HG02852 (cell line): ENCODE results near the gene FIGNL2.

Experiments used
- ATAC-seq: cut with Tn5 transposase; IDR thresholded peaks from one replicate; pipeline ENCODE4 v1.9.1; 2021; ENCODE audit warnings: mild to moderate bottlenecking, moderate library complexity; ENCODE audit not compliant: unreplicated experiment

The FIGNL2 gene

DNA sequence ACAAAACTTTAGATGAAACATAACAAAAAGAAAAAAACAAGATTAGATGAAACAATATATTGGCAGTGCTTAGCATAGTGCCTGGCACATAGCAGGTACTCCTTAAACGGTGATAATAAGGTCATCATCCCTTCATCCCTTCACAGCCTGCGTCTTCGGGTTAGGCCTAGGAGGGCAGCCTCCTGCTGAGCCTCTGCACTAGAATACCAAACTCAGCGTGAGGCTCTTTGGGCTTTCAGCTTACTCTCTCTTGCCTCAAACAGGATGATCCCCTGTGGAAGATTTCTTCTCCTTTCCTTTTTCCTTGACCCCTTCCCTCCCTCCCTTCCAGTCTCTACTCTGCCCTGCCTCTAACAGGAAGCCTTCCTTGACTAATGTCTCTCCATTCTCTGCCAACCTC, 14.4 kb upstream of the FIGNL2 start:
- ATAC-seq, result no peak

DNA sequence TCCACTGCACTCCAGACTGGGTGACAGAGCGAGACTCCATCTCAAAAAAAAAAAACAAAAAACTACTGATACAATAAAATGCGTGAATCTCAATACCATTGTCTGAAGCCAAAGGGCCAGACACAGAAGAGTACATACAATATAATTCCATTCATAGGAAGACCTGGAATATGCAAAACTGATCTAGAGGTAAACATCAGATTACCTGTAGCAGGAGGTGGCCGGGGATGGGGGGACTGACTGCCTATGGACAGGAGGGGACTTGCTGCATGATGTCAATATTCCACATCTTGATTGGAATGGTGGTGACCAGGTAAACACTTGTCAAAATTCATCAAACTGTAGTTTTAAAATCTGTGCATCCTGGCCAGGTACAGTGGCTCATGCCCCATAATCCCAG, 12.5 kb upstream of the FIGNL2 start:
- ATAC-seq, result no peak

DNA sequence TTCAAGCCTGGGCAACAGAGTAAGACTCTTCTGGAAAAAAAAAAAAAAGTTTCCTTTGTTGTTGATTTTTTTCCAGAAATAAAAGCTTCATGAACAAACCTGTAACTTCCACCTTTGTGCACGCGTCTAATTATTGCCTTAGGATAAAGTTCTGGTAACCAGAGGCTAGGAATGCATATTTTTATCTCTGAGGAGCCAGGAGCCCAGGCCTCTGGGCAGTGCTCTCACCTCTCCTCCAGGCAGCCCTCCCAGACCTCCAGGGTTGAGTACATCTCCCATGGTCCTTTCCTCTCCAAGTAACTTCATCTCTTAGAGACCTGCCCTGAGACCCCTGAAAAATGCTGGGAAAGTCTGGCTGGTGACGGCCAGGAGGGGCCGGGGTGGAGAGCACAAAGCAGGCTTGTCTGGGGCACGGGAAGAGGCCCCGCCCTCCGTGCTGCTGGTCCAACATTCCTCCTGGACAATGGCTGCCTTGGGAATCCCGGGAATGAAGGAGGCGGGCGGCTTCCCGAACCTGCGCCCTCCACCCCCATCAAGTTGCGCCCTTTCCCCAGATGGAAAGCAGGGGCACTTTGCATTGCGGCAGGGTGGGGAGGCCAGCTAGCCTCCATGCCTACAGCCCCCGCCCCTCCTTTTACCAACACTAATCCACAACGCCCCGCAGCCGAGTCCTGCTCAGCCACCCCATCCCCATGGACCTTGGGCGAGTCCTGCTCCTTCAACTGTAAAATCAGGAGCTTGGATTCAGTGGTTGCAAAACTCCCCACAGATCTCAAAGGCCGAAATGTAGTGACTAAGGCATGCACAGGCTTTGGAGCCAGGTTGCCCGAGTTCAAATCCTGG, 7.3 kb upstream of the FIGNL2 start:
- ATAC-seq, result no peak

DNA sequence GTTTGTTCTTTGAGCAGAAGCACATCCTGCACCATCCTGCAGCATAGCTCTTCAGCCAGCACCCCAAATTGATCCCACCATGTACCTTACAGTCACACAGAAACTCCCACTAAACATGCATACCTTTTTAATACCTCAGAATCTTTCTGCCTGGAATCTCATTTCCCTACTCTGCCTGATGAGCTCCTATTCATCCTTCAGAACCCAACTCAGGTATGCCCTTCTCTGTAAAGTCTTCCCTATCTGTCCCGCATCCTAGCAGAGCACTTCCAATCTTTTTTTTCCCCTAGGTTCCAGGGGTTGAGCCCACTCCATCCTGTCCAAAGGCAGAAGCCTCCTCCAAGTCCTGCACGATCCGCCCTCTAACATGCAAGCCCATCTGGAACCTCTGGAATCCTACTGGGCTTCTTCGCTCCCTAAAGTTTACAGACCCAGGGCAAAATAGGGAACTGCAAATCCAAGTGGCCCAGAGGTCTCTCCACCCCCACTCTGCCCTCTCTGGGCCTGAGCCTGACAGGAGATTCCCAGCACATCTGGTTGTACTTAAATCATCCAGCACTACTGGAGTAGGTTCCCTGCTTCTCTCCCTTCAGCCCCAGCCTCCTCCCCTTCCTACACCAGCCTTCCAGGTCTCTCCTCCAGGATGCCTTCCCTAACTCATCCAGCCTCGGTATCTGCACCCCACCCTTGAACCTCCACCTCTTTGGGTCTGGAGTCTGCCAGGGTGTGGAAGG, 4.1 kb upstream of the FIGNL2 start:
- ATAC-seq, result no peak

DNA sequence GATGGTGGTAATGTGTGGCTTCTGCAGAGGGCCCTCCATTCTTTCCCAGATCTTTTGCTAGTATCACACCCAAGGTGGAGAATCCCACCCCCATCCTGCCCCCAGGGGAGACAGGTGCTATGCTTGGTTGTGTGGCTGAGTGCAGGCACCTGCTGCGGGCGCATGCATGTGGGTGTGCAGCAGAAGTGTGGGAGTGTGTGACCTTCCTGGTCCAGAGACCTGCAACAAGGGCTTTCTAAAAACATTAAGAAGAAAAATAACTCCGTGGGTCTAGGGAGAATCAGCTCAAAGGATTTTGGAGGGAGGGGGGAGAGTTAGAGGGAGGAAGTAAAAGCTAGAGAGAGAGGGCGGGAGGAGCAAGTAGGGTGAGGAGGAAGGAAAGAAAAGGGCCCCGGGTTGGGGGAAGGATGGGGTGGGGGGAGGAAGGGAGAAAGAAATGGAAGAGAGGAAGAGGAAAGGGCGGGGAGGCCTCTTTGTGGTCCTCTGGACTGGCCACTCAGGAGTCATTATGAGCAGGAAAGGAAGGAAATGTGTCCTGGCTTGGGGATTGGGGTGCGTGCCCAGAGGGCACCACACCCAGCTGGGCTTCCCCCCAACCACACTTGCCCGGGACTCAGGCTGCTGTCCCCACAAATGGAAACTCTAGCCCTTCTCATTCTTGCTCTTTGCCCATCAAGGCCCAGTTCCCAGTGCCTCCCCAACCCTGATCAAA, 3.1 kb upstream of the FIGNL2 start:
- no peak for ATAC-seq

DNA sequence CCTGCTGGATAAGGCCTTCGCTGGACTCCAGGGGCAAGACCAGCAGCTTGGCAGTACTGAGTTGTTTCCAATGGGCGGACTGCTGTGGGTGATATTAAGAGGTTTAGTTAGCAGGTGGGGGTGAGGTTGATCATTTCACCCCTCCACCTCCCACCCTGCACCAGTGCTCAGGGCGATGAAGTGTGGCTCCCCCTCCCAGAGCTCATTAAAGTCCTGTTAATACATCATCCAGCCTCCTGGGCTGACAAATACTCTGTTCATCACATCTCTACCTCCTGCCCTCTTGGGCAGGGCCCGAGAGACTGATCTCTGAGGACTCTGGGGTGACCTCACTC, 2.4 kb upstream of the FIGNL2 start:
- ATAC-seq, result no peak

DNA sequence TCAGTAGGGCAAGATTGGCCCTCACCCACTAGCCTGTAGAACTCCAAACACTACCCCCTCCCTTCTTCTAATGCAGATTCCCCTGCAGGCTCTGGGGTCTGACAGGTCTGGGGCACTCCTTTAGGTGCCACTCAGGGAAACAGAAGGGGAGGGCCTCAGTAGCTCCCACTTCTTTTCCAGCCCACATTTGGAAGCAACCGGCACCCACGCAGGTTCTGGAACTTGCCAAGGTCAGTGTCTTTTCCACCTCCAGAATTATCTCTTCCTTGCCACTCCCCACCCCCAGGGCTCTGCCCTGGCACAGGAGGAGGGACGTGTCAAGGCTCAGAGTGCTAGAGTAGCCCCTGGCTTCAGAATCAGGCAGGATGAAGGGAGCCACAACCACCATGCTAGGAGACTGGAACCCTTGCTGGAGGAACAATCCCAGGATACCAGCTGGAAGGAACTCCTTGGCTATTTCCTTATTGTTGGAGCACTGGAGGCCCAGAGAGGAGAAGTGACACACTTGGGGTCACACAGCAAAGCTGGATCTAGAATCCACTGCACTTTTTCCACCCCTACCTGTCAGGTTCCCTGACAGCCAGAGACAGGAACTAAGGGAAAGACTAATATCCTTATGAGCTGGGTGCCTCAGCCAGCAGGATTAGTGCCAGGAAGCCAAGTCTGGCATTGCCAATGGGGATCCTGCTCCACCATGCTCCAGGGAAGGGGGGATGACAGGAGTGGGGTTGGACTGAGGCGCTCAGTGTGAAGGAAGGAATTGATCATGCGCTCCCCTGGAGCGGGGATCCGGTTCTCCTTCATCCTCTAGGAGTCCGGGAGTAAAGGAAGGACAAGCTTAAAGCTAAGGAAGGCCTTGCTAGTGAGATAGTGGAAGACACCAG, 1.8 kb upstream of the FIGNL2 start:
- no peak for ATAC-seq

DNA sequence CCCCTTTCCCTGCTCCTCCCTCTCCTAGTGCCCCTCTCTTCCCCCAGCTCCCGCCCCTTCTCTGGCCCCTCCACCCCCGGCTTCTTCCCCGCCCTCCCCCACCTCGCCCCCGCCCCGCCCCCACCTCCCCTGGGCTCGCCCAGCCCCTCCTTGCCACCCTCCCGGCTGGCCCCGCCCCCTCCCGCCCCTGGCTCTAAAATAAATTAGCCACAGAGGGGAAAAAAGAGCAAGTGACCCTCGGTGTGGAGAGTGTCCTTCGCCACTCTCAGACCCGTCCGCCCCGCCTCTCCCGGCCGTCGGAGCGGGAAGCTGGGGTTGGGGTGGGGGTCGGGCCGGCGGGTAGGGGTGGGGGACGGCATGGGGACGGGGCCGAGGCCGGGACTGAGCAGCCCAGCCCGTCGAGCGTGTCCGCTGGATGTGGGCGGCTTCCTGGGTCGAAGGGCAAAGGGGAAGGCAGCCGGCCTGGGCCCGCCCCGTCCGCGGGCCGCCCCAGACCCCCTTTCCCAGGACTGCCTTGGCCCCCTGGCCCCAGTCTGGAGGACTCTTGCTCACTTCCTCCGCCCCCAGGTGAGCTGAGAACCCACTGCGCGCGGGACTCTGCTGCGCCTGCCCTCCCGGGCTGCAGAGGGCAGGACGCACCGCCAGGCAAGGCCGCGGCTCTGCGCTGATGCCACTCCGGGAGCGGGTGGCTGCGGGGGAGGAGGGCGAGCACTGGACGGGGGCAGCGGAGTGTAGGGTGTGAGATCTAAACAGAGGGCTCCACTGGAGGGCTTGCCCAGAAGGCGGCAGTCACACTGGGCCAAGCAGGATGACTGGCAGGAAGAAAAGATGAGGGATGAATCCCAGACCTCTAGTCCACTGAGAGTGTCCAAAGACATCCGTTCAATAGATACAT, 570 bp upstream of the FIGNL2 start:
- no peak for ATAC-seq

DNA sequence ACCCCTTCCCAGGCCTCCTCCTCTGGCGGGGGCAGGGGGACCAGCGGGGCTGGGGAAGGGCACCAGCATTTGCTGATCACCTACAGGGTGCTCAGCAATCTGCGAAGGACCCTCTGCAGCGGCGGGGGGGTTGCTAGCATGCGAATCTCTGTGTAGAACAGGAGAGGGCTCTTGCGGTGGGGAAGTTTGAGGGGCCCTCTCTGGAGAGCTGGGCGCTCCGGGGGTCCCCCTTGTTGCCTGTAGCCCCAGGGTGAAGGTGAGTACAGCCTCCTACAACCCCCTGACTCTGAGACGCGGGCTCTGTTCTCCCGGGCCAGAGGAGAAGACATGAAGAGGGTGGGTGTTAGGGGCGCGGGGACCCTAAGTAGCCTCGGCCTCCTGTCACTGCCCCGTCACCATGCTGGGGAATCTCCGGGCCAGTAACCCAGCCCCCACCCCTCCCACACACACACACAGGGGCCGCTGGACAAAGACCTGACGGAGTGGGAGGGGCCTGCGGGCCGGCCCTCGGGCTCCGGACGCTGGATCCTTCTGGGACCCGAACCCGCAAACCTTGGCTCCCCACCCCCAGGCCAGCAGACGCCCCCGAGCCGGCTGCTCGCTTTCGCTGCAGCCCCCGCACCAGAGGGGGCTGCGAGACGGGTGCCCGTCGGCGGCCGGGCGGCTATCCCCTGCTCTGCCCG, 734 bp downstream of the FIGNL2 start:
- ATAC-seq, result no peak

DNA sequence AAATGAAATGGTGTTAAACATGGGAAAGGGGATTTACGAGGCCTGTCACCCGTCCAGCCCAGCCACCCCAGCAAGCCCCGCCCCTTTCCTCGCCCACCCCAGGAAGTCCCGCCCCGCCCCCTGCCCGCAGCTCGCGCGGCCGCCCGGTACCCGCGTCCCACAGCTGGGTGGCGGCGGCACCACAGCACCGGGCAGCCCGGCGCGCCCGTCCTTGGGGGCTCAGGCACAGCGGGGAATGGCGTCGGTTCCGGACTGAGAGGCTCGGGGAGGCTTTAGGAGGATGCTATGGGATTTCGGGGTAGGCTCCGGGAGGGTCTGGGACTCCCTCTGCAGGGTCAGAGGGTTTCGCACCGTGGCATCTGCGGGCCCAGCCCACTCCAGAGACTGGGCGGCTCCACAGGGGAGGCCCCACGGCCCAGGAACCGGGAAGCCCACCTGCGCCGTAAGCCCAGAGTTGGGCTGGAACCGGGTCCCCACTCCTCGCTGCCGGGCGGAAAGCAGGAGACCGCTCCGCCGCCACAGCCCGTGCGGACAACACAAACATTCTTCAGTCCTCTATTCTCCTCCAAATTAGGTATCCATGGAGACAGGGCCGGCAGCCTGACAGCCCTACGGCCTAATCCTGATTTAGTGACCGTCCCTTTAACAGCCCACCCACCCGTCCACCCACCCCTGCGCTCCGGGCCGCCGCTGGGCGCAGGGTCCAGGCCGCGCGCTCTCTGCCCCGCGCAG, 1.4 kb downstream of the FIGNL2 start:
- ATAC-seq, result no peak

DNA sequence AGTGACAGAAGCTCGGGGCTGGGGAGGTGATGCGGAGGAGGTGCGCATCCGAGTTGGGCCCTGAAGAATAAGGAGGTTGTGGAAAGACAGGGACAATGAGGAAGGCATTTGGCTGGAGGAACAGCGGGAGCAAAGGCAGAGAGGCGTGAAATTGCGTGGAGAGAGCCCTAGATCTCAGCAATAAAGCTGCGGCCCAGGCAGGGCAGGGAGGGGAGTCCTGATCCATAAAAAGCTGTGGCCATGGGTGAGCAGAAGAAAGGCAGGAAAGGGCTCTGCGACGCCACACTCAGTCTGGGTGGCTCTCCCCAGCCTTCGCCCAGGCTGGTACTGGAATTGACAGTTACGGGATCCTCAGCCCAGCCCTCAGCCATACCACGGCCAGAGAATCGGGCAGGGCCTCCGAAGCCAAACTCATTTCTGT, 2.2 kb downstream of the FIGNL2 start:
- no peak for ATAC-seq

DNA sequence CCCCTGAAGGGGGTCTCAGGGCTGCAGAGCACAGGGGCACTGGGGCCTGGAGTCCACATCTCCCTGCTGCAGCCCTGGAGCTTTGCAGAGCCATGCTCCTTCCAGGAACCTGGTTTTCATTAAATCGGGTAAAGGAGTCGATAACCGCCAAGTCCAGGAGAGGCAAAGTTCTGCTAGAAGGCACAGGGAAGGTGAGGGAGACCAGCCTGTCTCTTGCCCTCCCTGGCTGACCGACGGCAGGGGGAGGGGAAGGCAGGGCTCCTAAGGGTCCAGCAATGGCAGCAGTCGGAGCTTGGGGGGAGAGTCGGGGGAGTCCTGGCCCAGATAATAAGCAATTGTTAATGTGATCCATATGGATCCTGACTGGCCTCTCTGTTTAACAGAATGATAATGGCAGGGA, 3.0 kb downstream of the FIGNL2 start:
- ATAC-seq, result no peak

DNA sequence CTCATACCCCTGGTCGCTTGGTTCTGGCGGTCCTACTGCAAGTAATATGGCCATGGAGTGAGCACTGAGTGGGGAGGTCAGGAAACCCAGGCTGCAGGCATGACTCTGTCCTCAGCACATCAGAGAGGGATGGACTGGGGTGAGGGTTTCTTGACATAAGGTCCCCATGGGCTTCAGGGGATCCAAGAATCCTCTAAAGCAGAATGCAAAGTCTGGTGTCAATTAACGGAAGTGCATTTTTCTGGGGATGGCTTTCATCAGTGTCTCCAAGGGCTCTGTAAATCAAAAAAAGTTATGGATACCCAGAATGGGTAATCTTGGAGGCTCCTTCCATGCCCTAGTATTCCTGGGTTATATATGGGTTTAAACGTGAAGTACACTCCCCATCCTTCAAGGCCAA, 3.7 kb downstream of the FIGNL2 start:
- ATAC-seq, result no peak

DNA sequence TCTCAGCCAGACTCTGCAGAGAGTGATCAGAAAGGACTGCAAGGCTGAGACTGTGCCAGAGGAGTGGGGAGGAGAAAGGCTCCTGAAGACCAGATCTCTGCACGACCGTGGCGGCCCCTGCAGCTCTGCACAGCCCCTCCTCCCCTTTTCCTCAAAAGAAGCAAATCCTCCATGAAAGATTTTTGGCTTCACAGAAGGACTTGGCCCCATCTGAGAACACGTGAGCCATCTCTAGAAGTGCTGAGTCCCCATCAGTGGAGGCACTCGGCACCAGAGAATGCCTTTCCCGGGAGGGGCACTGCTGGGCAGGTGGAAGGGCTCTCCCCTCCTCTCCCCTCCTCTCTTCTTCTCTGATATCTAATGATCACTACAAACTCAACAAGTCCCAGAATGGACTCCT, 6.8 kb downstream of the FIGNL2 start:
- no peak for ATAC-seq

DNA sequence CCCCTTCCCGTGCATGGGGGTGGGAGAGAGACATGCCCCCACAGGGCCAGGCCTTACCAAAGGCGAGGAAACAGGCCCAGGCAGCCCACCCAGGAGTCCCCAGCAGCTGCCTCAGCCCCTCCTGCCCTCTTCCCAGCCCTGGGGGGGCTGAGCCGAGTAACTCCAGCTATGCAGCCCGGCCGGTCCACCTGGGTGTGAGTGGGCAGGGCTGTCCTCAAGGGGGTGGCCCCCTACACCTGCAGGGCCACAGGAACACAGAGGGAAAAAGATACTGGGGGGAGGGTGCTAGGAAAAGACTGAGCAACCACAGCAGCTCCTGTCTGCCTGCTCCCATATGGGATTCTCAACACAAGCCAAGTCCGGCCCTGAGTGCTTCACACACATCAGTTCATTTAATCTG, 7.6 kb downstream of the FIGNL2 start:
- ATAC-seq, result no peak

DNA sequence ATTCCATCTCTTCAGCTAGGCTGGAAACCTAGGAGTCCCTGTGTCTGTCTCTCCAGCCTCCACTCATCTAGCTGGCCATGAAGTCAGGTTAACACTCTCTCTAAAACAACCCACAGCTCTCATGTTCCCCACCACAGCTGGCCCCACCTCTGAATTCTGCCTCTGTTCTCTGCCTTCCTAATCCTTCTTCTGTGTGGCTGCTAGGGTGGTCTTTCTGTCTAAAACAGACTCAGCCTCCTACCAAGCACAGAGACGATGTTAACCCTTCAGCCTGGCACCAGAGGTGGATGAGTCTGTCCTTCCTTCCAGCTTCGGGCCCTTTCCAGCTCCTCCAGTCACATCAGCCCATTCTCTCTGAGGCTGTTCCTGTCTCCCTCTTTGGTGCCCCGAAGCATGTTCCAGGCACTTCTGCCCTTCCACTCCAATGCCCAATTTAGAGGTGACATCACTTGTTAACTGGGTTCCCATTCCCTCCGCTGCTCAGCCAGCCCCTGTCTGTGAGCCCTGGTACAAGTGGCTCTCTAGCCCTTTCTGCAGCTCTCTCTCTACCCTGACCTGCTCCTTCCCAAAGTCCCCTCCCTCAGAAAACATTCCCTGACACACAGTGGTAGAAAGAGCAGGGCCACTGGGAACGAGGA, 9.1 kb downstream of the FIGNL2 start:
- ATAC-seq, result no peak

DNA sequence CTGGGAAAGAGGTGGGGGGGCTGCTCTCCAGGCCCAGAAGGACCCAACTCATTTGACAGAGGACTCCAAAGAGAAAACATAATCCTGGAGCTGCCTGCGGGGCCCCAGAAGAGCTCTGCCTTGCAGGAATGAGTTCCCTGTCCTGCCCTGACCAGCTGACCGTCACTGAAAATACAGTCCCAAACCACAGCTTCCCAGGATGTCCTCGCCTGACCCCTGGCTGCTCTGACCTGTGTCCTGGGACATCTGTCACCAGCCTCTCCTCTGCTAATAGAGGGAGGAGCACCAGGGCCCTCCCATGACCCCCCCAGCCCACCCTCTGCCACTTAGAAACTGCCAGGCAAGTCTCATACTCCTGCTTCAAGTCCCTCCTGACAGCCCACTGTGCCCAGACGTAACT, 9.8 kb downstream of the FIGNL2 start:
- ATAC-seq, result no peak

DNA sequence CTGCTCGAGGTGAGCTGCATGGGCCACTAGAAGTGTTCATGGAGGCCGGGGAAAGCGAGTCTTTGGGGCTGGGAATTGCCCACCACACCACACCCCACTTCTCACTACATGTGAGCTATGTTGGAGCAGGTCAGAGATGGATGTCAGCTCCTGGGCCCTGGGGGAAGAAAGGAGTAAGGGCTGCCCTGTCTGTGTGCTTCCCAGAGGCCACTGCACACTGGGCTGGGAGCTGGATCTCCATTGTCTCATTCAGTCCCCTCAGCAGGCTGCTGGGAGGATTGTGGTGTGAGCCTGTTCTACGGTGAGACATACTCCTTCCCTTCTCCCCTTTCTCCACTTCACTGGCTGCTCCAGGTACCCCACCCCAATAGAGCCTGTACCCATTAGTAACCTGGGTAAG, 10.5 kb downstream of the FIGNL2 start:
- no peak for ATAC-seq
